Vagina (tissue), 2 donors: ENCODE measurements around the gene NMNAT3. TPM values are rescaled to one million over a fixed set of nuclear protein-coding genes. Genes with fewer than 3 reads are reported as not detected.

ENCODE experiments used
- DNase-seq, 2 donors: peaks; one replicate each; pipeline ENCODE4 v3.0.0-alpha.2; 2017; ENCODE audit errors: extremely low spot score in 2 of 2
- H3K27ac ChIP-seq: fragments of 200-600 bp; sonication (generic); one replicate; pipeline ENCODE4 v1.5.1; 2019
- H3K27me3 ChIP-seq: fragments of 200-600 bp; sonication (generic); one replicate; pipeline ENCODE4 v1.5.1; 2019
- H3K36me3 ChIP-seq, 2 donors: fragments of 200-600 bp; sonication (generic); one replicate each; pipeline ENCODE4 v1.5.1; 2017 to 2019
- H3K4me1 ChIP-seq: fragments of 200-600 bp; sonication (generic); one replicate; pipeline ENCODE4 v1.5.1; 2019
- H3K4me3 ChIP-seq, 2 donors: fragments of 200-600 bp; sonication (generic); 1 replicate in 1 of 2; 2 replicates in 1 of 2; pipeline ENCODE4 v1.5.1; 2016 to 2019
- H3K9me3 ChIP-seq: fragments of 200-600 bp; sonication (generic); one replicate; pipeline ENCODE4 v1.5.1; 2019
- CTCF ChIP-seq, 3 experiments: fragments of 450-650 bp in 2 of 3; fragments of 200-600 bp in 1 of 3; sonication (generic) in 1 of 3; IDR thresholded peaks; one replicate each; pipeline ENCODE4 v1.5.1; 2017 to 2019; ENCODE audit warnings: antibody characterized with exemption in 3 of 3, mild to moderate bottlenecking in 2 of 3, moderate library complexity in 2 of 3
- POLR2A ChIP-seq, 2 donors: fragments of 450-650 bp; IDR thresholded peaks; one replicate each; pipeline ENCODE4 v1.6.1; 2017; ENCODE audit warnings: antibody characterized with exemption in 2 of 2, mild to moderate bottlenecking in 2 of 2, moderate library complexity in 2 of 2
- POLR2AphosphoS5 ChIP-seq, 2 donors: sonication (generic); formaldehyde crosslinking; IDR thresholded peaks; one replicate each; pipeline ENCODE4 v1.9.0; 2017; ENCODE audit warnings: antibody characterized with exemption in 2 of 2, mild to moderate bottlenecking in 2 of 2, low read depth in 1 of 2; ENCODE audit not compliant: insufficient read depth in 1 of 2
- intact Hi-C: fragments of 100-400 bp; cut with DNase I; formaldehyde crosslinking; loops from one replicate; pipeline ENCODE4 v1.15.1; 2023
- total RNA-seq: library from RNA; depleted of rRNA; stranded (reverse); fragments of >200 nt; gene quantifications from one replicate; pipeline ENCODE4 v1.2.3, GENCODE V29; 2016

Gene NMNAT3
- total RNA-seq, 1 donor from 2014 or later: 17.4 TPM

GRCh38 chr3:139537361-139537760 is 140.4 kb downstream of the NMNAT3 start:
- intact Hi-C loops: no loop called here
- Histone ChIP-seq H3K4me1 (peaks cover 38% of the 10 kb centered on the region), H3K36me3 (no peaks in the 10 kb centered on the region), H3K27me3 (no peaks in the 10 kb centered on the region), H3K4me3 (no peak overlapping the region), H3K9me3 (no peaks in the 10 kb centered on the region), H3K27ac (no peak overlapping the region)
- no peak for TF ChIP-seq POLR2A (IDR thresholded peaks at IDR 0.05)
- TF ChIP-seq POLR2AphosphoS5 (IDR thresholded peaks at IDR 0.05; ENCODE audit: insufficient read depth in 1 of 2, low read depth in 1 of 2): no peak
- DNase-seq: no peak

GRCh38 chr3:139534992-139535879 is 142.5 kb downstream of the NMNAT3 start:
- Histone ChIP-seq H3K27ac (no peak overlapping the region), H3K27me3 (no peaks in the 10 kb centered on the region), H3K4me1 (peaks cover 33% of the 10 kb centered on the region), H3K4me3 (no peak overlapping the region), H3K9me3 (no peaks in the 10 kb centered on the region), H3K36me3 (no peaks in the 10 kb centered on the region)
- intact Hi-C loops: no loop called here
- DNase-seq: no peak
- no peak for TF ChIP-seq POLR2A (IDR thresholded peaks at IDR 0.05)
- no peak for TF ChIP-seq POLR2AphosphoS5 (IDR thresholded peaks at IDR 0.05; ENCODE audit: insufficient read depth in 1 of 2, low read depth in 1 of 2)
- no peak for TF ChIP-seq CTCF (IDR thresholded peaks at IDR 0.05)

GRCh38 chr3:139534455-139534812 is 143.3 kb downstream of the NMNAT3 start:
- Histone ChIP-seq H3K4me3 (no peak overlapping the region), H3K27ac (no peak overlapping the region), H3K36me3 (no peaks in the 10 kb centered on the region), H3K27me3 (no peaks in the 10 kb centered on the region), H3K9me3 (no peaks in the 10 kb centered on the region), H3K4me1 (peaks cover 27% of the 10 kb centered on the region)
- TF ChIP-seq CTCF (IDR thresholded peaks at IDR 0.05) (no peak), POLR2A (IDR thresholded peaks at IDR 0.05) (no peak), POLR2AphosphoS5 (IDR thresholded peaks at IDR 0.05; ENCODE audit: insufficient read depth in 1 of 2, low read depth in 1 of 2) (no peak)
- intact Hi-C loops: no loop called here
- DNase-seq: no peak

GRCh38 chr3:139533781-139534454 is 143.9 kb downstream of the NMNAT3 start:
- Histone ChIP-seq H3K4me3 (no peak overlapping the region), H3K27me3 (no peaks in the 10 kb centered on the region), H3K9me3 (no peaks in the 10 kb centered on the region), H3K4me1 (peaks cover 27% of the 10 kb centered on the region), H3K36me3 (no peaks in the 10 kb centered on the region), H3K27ac (no peak overlapping the region)
- DNase-seq: no peak
- intact Hi-C loops: no loop called here
- TF ChIP-seq POLR2AphosphoS5 (IDR thresholded peaks at IDR 0.05; ENCODE audit: insufficient read depth in 1 of 2, low read depth in 1 of 2) (no peak), POLR2A (IDR thresholded peaks at IDR 0.05) (no peak), CTCF (IDR thresholded peaks at IDR 0.05) (no peak)

- Histone ChIP-seq H3K27ac (no peak overlapping the region), H3K36me3 (no peaks in the 10 kb centered on the region), H3K27me3 (no peaks in the 10 kb centered on the region), H3K4me3 (no peak overlapping the region), H3K9me3 (no peaks in the 10 kb centered on the region), H3K4me1 (peaks cover 27% of the 10 kb centered on the region)
- TF ChIP-seq POLR2A (IDR thresholded peaks at IDR 0.05) (no peak), CTCF (IDR thresholded peaks at IDR 0.05) (no peak), POLR2AphosphoS5 (IDR thresholded peaks at IDR 0.05; ENCODE audit: insufficient read depth in 1 of 2, low read depth in 1 of 2) (no peak)
- DNase-seq: no peak
- intact Hi-C loops: no loop called here
Measured at GRCh38 chr3:139532976-139533375, 144.8 kb downstream of the NMNAT3 start.
